ENCODE results near the gene KIAA0408.
A peak's percentile ranks its signal among the peaks of the same experiment; 100 is the strongest.

KIAA0408 gene

GRCh38 chr6:127481628-127482027 lies 22.4 kb upstream of the KIAA0408 start:
- POLR2A ChIA-PET: no interaction called here
- Histone ChIP-seq H3K9me3 (ENCODE audit: control insufficient read depth, insufficient read depth, low read depth, low read length) (no peaks in the 10 kb centered on the region), H3K4me1 (ENCODE audit: control insufficient read depth, insufficient read depth, low read length) (peaks cover 7% of the 10 kb centered on the region; the same call in 1 of the 2 replicates), H3K4me3 (ENCODE audit: low read depth, low read length) (no peak overlapping the region), H3K27ac (ENCODE audit: extremely low read depth, low read depth, low read length) (no peak overlapping the region), H3K36me3 (ENCODE audit: control insufficient read depth in 2 of 2, insufficient read depth in 1 of 2, low read length in 2 of 2) (no peaks in the 10 kb centered on the region)
- TF ChIP-seq ZEB2 (tag by site-specific recombination; IDR thresholded peaks at IDR 0.05) (peak; percentile 29; the same call in 1 of the 2 replicates), PATZ1 (tag by site-specific recombination; IDR thresholded peaks at IDR 0.05) (no peak), ZFP37 (tag by site-specific recombination; IDR thresholded peaks at IDR 0.05) (peak; percentile 54; the same call in 1 of the 2 replicates), ZNF366 (tag by site-specific recombination; conservative IDR thresholded peaks at IDR 0.05) (peak; percentile 48; the same call in 1 of the 2 replicates), PRDM10 (tag by site-specific recombination; IDR thresholded peaks at IDR 0.05) (peak; percentile 41; the same call in 1 of the 2 replicates), ZNF629 (tag by site-specific recombination; IDR thresholded peaks at IDR 0.05) (peak; percentile 57; the same call in 1 of the 2 replicates), ZNF843 (tag by site-specific recombination; IDR thresholded peaks at IDR 0.05) (0 out of 2 replicates have a peak, but pooled peaks have one; percentile 22), ZBTB21 (tag by site-specific recombination; IDR thresholded peaks at IDR 0.05) (peak; percentile 27; the same call in 1 of the 2 replicates), ZNF660 (tag by site-specific recombination; IDR thresholded peaks at IDR 0.05) (peak; percentile 74; the same call in 1 of the 2 replicates), ZNF654 (tag by site-specific recombination; IDR thresholded peaks at IDR 0.05; ENCODE audit: low read depth) (peak; percentile 7; the same call in 1 of the 2 replicates), FEZF1 (tag by site-specific recombination; IDR thresholded peaks at IDR 0.05) (no peak), ZNF184 (tag by site-specific recombination; IDR thresholded peaks at IDR 0.05) (0 out of 2 replicates have a peak, but pooled peaks have one; percentile 16), MZF1 (tag by site-specific recombination; IDR thresholded peaks at IDR 0.05; ENCODE audit: borderline replicate concordance) (no peak), ZNF600 (tag by site-specific recombination; IDR thresholded peaks at IDR 0.05) (0 out of 2 replicates have a peak, but pooled peaks have one; percentile 29), ZNF692 (tag by site-specific recombination; IDR thresholded peaks at IDR 0.05) (peak; percentile 69), SP7 (tag by site-specific recombination; IDR thresholded peaks at IDR 0.05) (no peak), SCRT1 (tag by site-specific recombination; IDR thresholded peaks at IDR 0.05; ENCODE audit: borderline replicate concordance) (no peak), BCL11A (tag by site-specific recombination; IDR thresholded peaks at IDR 0.05; ENCODE audit: low read depth) (0 out of 2 replicates have a peak, but pooled peaks have one; percentile 40), HOXD13 (CRISPR knock-in tag; IDR thresholded peaks at IDR 0.05; ENCODE audit: borderline replicate concordance) (no peak)
- CTCF ChIA-PET: interaction anchor here (1.0 to 7.3 kb wide), 3 partner anchors 16 to 178 kb away, joined by 5 to 54 read pairs (median 6); partner anchors contain the start of gene MTCL3
